Thyroid gland (tissue), 4 donors: Measurements from ENCODE around the gene MED22. TPM values are rescaled to one million over a fixed set of nuclear protein-coding genes. Genes with fewer than 3 reads are reported as not detected.

Experiments
- DNase-seq, 2 donors: peaks; one replicate each; pipeline ENCODE4 v3.0.0-alpha.2; 2019
- H3K27ac ChIP-seq, 3 donors: fragments of 200-600 bp; sonication (generic); 1 replicate in 2 of 3; 2 replicates in 1 of 3; pipeline ENCODE4 v1.5.1; 2016 to 2019; ENCODE audit warnings: mild to moderate bottlenecking in 1 of 3, moderate library complexity in 1 of 3
- H3K27me3 ChIP-seq: fragments of 200-600 bp; sonication (generic); one replicate; pipeline ENCODE4 v1.5.1; 2019
- H3K36me3 ChIP-seq, 2 donors: fragments of 200-600 bp; sonication (generic); one replicate each; pipeline ENCODE4 v1.5.1; 2016 to 2019
- H3K4me1 ChIP-seq, 2 donors: fragments of 200-600 bp; sonication (generic); one replicate each; pipeline ENCODE4 v1.5.1; 2017 to 2019
- H3K4me3 ChIP-seq, 3 donors: fragments of 200-600 bp; sonication (generic); replicated peaks in 1 of 3; 1 replicate in 2 of 3; 2 replicates in 1 of 3; pipeline ENCODE4 v1.5.1; 2016; ENCODE audit warnings: mild to moderate bottlenecking in 1 of 3
- H3K9me3 ChIP-seq: fragments of 200-600 bp; sonication (generic); one replicate; pipeline ENCODE4 v1.5.1; 2017
- CTCF ChIP-seq, 6 experiments: fragments of 200-600 bp in 3 of 6; fragments of 450-650 bp in 3 of 6; sonication (generic) in 3 of 6; IDR thresholded peaks; one replicate each; pipeline ENCODE4 v1.5.1; 2016 to 2019; ENCODE audit warnings: antibody characterized with exemption in 6 of 6, mild to moderate bottlenecking in 2 of 6, inconsistent platforms in 1 of 6, moderate library complexity in 1 of 6
- POLR2A ChIP-seq, 2 donors: fragments of 450-650 bp; IDR thresholded peaks; one replicate each; pipeline ENCODE4 v1.6.1; 2017; ENCODE audit warnings: antibody characterized with exemption in 2 of 2, mild to moderate bottlenecking in 2 of 2, moderate library complexity in 1 of 2
- WGBS, 2 donors: methylation state at CpG; one replicate each; pipeline ENCODE4 v1.1.5; 2017; 5-methylcytosine and 5-hydroxymethylcytosine counted together
- intact Hi-C: fragments of 100-400 bp; cut with DNase I; formaldehyde crosslinking; loops from one replicate; pipeline ENCODE4 v1.15.1; 2023
- total RNA-seq, 4 donors: library from RNA; depleted of rRNA; stranded (reverse); fragments of >200 nt; gene quantifications; one replicate each; pipeline ENCODE4 v1.2.3, GENCODE V29; 2016

Gene MED22
- total RNA-seq, 4 donors from 2014 or later = 41.9 to 58.2 (median 48.6) TPM

DNA sequence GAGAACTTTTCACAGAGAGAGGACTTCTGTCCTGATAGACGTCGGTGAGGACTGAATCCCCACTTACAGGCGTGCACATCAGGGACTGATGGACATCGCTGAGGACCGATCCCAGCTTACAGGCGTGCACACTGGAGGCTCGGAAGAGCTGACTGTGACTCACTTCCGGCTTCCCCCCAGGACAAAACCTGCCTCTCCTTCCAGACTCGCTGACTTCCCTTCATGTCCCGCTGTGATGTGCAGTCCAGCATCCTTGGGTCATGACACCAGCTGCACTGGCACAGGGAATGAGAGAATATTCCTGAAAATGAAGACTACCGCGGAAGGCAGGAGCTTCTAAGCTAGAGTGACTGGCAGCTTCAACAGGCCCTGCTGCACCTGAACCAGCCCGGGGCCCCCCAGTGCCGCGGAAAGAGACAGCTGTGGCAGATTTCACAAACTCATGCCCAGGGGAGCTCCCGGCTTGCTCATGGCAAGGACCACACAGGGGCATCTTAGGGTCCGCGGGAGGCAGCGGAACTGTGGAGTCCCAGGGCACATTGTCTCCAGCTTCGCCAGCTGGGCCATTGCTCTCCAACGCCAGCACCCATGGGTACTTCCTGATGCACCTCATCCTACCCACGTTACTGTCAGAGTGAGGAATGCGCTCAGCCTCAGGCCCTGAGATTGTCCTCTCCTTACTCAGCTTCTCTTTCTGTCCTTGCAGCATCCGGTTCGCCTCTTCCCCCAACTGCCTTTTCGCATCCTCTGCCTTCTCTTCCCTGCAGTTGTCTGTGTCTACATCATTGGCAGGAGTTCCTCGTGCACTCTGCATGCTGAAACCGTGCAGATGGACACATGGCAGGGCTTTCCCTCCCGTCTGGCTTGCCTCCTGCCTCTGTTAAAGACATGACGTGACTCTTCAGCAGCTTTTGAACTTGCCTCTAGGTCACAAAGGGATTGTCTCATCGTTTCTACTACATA lies 41.4 kb downstream of the MED22 start:
- peaks cover 0 to 5% of the 10 kb centered on the region in 2 donors for H3K4me1 ChIP-seq

GRCh38 chr9:133305731-133306130 lies 42.2 kb downstream of the MED22 start:
- Histone ChIP-seq H3K27me3 (no peaks in the 10 kb centered on the region), H3K27ac (no peak overlapping the region), H3K9me3 (no peaks in the 10 kb centered on the region), H3K4me3 (no peak overlapping the region), H3K4me1 (peaks cover 7 to 13% of the 10 kb centered on the region in 2 donors), H3K36me3 (no peaks in the 10 kb centered on the region)
- no peak for DNase-seq
- WGBS, 2 donors = 80 to 89% methylated on average over 16 to 23 of the region's 23 CpGs
- intact Hi-C loops = no loop called here
- TF ChIP-seq POLR2A (IDR thresholded peaks at IDR 0.05) (no peak), CTCF (IDR thresholded peaks at IDR 0.05) (no peak)

More for the DNA sequence above, 41.4 kb downstream of the MED22 start:
- Histone ChIP-seq H3K9me3 (no peaks in the 10 kb centered on the region), H3K27me3 (no peaks in the 10 kb centered on the region), H3K4me3 (no peak overlapping the region), H3K36me3 (no peaks in the 10 kb centered on the region), H3K27ac (no peak overlapping the region)
- 76 to 84% methylated on average over 26 to 31 of the region's 31 CpGs for WGBS, 2 donors
- intact Hi-C loops = no loop called here
- DNase-seq = no peak
- TF ChIP-seq CTCF (IDR thresholded peaks at IDR 0.05) = no peak
- no peak for TF ChIP-seq POLR2A (IDR thresholded peaks at IDR 0.05)

DNA sequence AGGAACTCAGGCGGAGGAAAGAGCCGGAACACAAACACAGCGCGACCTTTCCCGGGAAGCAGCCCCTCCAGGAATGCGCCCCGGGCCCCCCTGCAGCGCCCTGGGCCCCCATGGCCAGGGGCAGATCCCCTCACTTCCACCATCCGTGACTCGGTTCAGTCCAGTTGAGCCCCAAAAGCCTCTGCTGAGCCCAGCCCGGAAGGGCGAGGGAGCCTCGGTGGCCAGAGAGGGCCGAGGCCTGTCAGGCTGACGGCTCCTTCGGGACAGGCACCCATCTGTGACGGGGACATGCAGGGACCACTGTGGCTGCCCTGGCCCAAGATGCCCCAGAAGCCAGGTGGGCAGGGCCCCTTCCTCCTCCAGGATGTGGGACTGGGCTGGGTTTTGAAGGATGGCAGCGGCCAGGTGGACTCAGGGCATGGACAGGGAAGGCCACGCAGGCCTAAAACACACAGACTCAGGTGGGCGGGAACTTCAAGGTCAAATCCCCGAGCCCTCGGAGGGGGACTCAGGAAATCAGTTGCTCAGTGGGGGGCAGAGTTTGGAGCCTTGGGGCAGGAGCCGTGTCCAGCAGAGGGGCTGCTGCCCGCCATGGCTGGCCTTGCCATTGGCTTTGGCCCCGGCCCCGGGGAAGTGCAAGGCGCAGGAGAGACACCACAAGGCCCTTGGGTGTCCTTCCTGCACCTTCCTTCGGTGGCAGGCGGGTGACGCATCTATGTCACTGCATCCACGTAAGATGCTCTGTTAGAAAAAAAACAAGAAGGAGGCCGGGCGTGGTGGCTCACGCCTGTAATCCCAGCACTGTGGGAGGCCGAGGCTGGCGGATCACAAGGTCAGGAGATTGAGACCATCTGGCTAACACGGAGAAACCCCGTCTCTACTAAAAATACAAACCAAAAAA lies 43.2 kb downstream of the MED22 start:
- intact Hi-C loops = no loop called here
- no peak overlapping the region for H3K27ac ChIP-seq
- no peaks in the 10 kb centered on the region for H3K36me3 ChIP-seq
- H3K27me3 ChIP-seq = no peaks in the 10 kb centered on the region
- no peak for TF ChIP-seq POLR2A (IDR thresholded peaks at IDR 0.05)
- TF ChIP-seq CTCF (IDR thresholded peaks at IDR 0.05) = no peak
- peaks cover 12 to 18% of the 10 kb centered on the region in 2 donors for H3K4me1 ChIP-seq
- no peak for DNase-seq
- no peak overlapping the region for H3K4me3 ChIP-seq
- 83 to 92% methylated on average over 26 to 36 of the region's 38 CpGs for WGBS, 2 donors
- no peaks in the 10 kb centered on the region for H3K9me3 ChIP-seq

GRCh38 chr9:133304158-133304470 lies 43.8 kb downstream of the MED22 start:
- peaks cover 13 to 19% of the 10 kb centered on the region in 2 donors for H3K4me1 ChIP-seq
- WGBS, 2 donors = 47 to 66% methylated on average over 3 to 9 of the region's 13 CpGs
- H3K27me3 ChIP-seq = no peaks in the 10 kb centered on the region
- no peak overlapping the region for H3K27ac ChIP-seq
- DNase-seq = no peak
- intact Hi-C loops = no loop called here
- H3K36me3 ChIP-seq = no peaks in the 10 kb centered on the region
- TF ChIP-seq CTCF (IDR thresholded peaks at IDR 0.05) (no peak), POLR2A (IDR thresholded peaks at IDR 0.05) (no peak)
- no peaks in the 10 kb centered on the region for H3K9me3 ChIP-seq
- H3K4me3 ChIP-seq = no peak overlapping the region
